Left cardiac atrium (tissue), 4 donors: ENCODE results near the gene ATF7IP. TPM values are rescaled to one million over a fixed set of nuclear protein-coding genes. Genes with fewer than 3 reads are reported as not detected.
A peak's percentile ranks its signal among the peaks of the same experiment; 100 is the strongest.
"Not testable (repeated sequence)": the region's sequence is repeated elsewhere in the genome, so short reads cannot be mapped to it uniquely, and the experiment has no call there.

Experiments used
- ATAC-seq, 2 donors: fragments of 200-7000 bp; cut with Tn5 transposase; one replicate each; pipeline ENCODE4 v1.9.1; 2020; ENCODE audit warnings: mild to moderate bottlenecking in 2 of 2, moderate library complexity in 2 of 2
- DNase-seq: peaks from one replicate; pipeline ENCODE4 v3.0.0-alpha.2; 2020
- intact Hi-C, 2 donors: fragments of 100-400 bp; cut with DNase I; formaldehyde crosslinking; loops; one replicate each; pipeline versions ENCODE4 v1.14.1 to v1.15.1; 2022 to 2023
- total RNA-seq, 2 donors: library from RNA; stranded (reverse); fragmentation: NEBNext Ultra II Directional; extraction: Animal tissue kit (Norgen Biotek cat#: 25700); gene quantifications; one replicate each; pipeline ENCODE4 v1.2.1, GENCODE V29; 2021
- donor health status: DM: no; HTN: yes; CAD: no.
- donor health status: DM: no; HTN: yes; CAD: no; lungs with severe emphysema.
- donor health status: DM: yes; HTN: yes; CAD: no.
- donor health status: Dilated cardiomyopathy.

The ATF7IP gene
- total RNA-seq, 2 donors from 2014 or later = 55.0 to 59.4 TPM

GRCh38 chr12:14367040-14367661, 1.7 kb downstream of the ATF7IP start:
- intact Hi-C loops = loop anchor here in 1 of 2 donors (10.0 kb wide), 1 partner anchor 198 kb away; the partner anchor contains the start of gene PLBD1
- ATAC-seq = no peak
- DNase-seq = no peak

GRCh38 chr12:14369311-14369710, 3.8 kb downstream of the ATF7IP start:
- intact Hi-C loops = loop anchor here in 1 of 2 donors (10.0 kb wide), 1 partner anchor 195 kb away; the partner anchor contains the start of gene PLBD1
- no peak for ATAC-seq
- no peak for DNase-seq

GRCh38 chr12:14373217-14373616, 7.7 kb downstream of the ATF7IP start:
- ATAC-seq (peak in 1 of 2 donors; percentile 40), DNase-seq (no peak)
- intact Hi-C loops = no loop called here

- intact Hi-C loops = no loop called here
- no peak for ATAC-seq
- no peak for DNase-seq
These were observed 14.0 kb downstream of the ATF7IP start for GRCh38 chr12:14379508-14379907.

- intact Hi-C loops = no loop called here
- DNase-seq (peak; percentile 29), ATAC-seq (peak; percentile 96 to 97)
These were observed 19.5 kb downstream of the ATF7IP start for GRCh38 chr12:14384783-14385638.

- ATAC-seq = no peak
- intact Hi-C loops = no loop called here
- DNase-seq = no peak
These were observed 21.9 kb downstream of the ATF7IP start for GRCh38 chr12:14387219-14387871.

GRCh38 chr12:14390449-14390848, 25.0 kb downstream of the ATF7IP start:
- intact Hi-C loops = no loop called here
- DNase-seq = no peak
- no peak for ATAC-seq

GRCh38 chr12:14390870-14391530, 25.5 kb downstream of the ATF7IP start:
- intact Hi-C loops = no loop called here
- DNase-seq (no peak), ATAC-seq (no peak)

- intact Hi-C loops = no loop called here
- DNase-seq (no peak), ATAC-seq (peak in 1 of 2 donors; percentile 10)
These were observed 28.3 kb downstream of the ATF7IP start for GRCh38 chr12:14393751-14394150.

GRCh38 chr12:14394317-14395073, 29.0 kb downstream of the ATF7IP start:
- ATAC-seq (peak; percentile 86 to 90), DNase-seq (no peak)
- intact Hi-C loops = no loop called here

GRCh38 chr12:14395074-14395778, 29.7 kb downstream of the ATF7IP start:
- intact Hi-C loops = no loop called here
- ATAC-seq = no peak
- DNase-seq = no peak

GRCh38 chr12:14396071-14396470, 30.6 kb downstream of the ATF7IP start:
- ATAC-seq = peak; percentile 58 to 64
- intact Hi-C loops = no loop called here
- no peak for DNase-seq

- intact Hi-C loops = no loop called here
- ATAC-seq (no peak), DNase-seq (no peak)
These were observed 34.4 kb downstream of the ATF7IP start for GRCh38 chr12:14399871-14400270.

- ATAC-seq = no peak
- intact Hi-C loops = no loop called here
These were observed 35.1 kb downstream of the ATF7IP start for GRCh38 chr12:14400599-14400998.

GRCh38 chr12:14401267-14401666, 35.8 kb downstream of the ATF7IP start:
- ATAC-seq, DNase-seq, intact Hi-C loops: not testable (repeated sequence)

More at GRCh38 chr12:14400599-14400998, 35.1 kb downstream of the ATF7IP start:
- DNase-seq = no peak

GRCh38 chr12:14402697-14403096, 37.2 kb downstream of the ATF7IP start:
- ATAC-seq (no peak), DNase-seq (no peak)
- intact Hi-C loops = no loop called here

- no peak for ATAC-seq
- no peak for DNase-seq
- intact Hi-C loops = no loop called here
These were observed 37.8 kb downstream of the ATF7IP start for GRCh38 chr12:14403293-14403692.

GRCh38 chr12:14403711-14404196, 38.3 kb downstream of the ATF7IP start:
- ATAC-seq (peak; percentile 87 to 90), DNase-seq (no peak)
- intact Hi-C loops = no loop called here
